GM18505 (cell line): Measurements from ENCODE around the gene ARPC3.
"Not testable (repeated sequence)": the region's sequence is repeated elsewhere in the genome, so short reads cannot be mapped to it uniquely, and the experiment has no call there.

Source experiments
- ATAC-seq: cut with Tn5 transposase; IDR thresholded peaks from one replicate; pipeline ENCODE4 v1.9.1; 2021; ENCODE audit not compliant: unreplicated experiment
- POLR2A ChIP-seq: IDR thresholded peaks from 4 replicates; pipeline ENCODE4 v1.6.1; 2011; ENCODE audit warnings: borderline replicate concordance; ENCODE audit not compliant: insufficient read depth, insufficient read length; ENCODE audit errors: extremely low read depth

ARPC3 gene

DNA sequence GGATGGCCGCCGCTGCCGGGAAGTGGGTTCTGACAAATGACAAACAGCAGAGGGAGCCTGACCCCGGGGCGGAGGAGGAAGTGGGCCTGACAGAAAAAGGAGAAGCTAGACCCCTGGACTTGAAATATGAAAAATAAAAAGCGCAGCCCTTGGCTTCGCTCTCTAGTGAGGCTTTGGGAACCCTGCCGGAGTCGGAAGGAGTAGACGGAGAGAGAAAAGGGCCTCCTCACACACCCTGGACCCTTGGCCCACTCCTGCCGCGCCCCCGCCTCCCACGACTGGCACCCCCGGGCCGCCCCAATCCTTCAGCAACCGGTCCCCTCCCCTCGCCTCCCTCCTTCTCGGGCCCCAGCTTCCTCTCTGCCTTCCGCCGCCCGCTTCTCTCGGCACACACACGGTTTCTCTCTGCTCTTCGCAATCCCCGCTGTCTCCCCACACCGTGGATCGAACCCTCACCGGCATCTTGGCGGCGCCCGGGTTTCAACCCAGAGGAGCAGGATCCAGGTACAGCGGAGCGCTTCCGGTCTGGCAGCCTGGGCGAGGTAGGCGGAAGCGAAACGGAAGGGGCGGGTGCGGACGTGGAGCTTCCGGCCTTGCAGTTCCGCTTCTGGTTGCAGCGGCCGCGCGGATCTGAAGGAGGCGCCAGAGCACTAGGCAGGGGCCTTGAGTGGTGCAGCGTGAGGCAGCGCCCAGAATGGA lies at the start of gene ARPC3:
Gene ARPC3, minus strand, starts transcription at position 539 of the 699 bp plus-strand sequence. Its CDS starts 77 bp downstream, at position 462.
- peak; percentile 95 for ATAC-seq
- TF ChIP-seq POLR2A = peak; percentile 88

DNA sequence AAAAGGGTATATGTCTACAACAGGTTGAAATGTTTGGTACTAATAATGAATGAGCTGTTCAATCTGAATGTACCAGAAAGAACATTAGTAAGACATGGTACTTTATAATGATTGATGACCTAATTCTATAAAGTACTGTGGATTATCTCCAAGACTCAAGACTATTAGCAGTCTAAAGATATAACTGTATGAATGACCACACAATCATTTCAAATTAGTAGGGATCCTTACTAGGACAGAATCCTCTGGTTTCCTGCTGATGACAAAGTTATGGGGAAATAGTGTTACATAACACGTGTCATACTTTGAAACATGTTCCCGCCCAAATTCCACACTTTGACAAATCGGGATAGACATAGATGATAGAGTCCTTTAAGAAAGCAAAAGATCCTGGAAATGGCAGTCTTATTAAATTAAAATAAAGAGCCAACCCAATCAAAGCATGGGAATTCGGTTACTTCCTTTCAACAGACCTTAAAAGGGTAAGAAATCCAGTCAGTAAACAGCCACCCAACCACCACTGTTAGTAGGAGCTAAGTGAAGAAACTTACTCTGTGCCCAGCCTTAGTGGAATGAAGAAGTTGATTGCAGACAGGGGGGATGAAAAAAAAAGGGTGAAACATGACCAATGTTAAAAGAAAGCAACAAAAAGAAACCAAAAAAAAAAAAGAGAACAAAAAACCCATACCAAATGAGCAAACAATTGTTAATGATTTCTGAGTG lies 49.0 kb upstream of the ARPC3 start:
- no peak for TF ChIP-seq POLR2A
- ATAC-seq = no peak

DNA sequence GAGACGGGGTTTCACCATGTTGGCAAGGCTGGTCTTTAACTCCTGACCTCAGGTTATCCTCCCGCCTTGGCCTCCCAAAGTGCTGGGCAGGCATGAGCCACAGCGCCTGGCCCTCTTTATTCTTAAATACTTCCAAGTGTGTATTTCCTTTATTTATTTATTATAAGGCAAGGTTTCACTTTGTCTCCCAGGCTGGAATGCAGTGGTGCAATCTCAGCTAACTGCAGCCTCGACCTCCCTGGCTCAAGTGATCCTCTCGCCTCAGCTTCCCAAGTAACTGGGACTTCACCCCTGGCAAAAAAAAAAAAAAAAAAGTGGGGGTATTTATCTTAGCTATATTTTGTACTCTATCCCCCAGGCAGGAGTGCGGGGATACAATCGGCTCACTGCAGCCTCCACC lies 25.3 kb upstream of the ARPC3 start:
- no peak for ATAC-seq
- no peak for TF ChIP-seq POLR2A

DNA sequence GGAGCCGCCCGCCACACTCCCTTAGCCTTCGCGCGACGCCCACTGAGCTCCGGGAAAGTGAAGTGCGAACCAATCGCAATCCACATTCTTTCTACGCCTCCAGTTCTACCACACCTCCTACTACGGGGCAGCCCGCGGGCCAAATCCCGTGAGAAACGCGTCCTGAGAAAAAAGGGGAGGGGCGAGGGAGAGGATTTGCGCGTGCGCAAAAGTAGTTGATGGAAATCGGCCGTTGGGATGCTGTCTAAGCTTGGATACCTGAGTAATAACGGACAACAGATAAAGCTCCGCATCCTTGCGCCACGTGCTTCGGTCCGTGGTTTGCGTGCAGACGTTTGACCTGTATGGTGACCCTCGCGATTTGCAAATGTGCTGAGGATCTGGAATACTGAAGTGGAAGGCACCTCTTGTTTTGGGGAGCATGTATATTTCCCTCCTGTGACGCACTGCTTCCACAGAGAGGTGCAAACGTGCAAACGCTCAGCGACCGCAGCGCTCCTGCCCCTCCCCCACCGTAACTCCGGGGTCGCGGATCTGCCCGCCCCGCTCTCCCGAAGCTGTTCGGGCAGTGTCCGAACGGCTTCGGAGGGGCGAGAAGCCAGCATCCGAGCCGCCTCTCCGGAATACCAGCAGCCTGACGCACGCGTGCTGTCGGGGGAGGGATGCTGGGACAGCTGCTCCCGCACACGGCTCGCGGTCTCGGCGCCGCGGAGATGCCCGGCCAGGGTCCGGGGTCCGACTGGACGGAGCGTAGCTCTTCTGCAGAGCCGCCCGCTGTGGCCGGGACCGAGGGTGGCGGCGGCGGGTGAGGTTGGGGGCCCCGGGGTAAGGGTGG lies 18.3 kb upstream of the ARPC3 start, which contains the start of the genes FAM216A and GPN3:
Gene FAM216A, plus strand, starts transcription at position 632 of the 835 bp plus-strand sequence. Its CDS starts 31 bp downstream, at position 663.
Gene GPN3, minus strand, starts transcription at position 44 of the 835 bp plus-strand sequence. CDS start 54 bp downstream, outside the sequence.
- peak; percentile 61 for ATAC-seq
- peak; percentile 85 for TF ChIP-seq POLR2A

DNA sequence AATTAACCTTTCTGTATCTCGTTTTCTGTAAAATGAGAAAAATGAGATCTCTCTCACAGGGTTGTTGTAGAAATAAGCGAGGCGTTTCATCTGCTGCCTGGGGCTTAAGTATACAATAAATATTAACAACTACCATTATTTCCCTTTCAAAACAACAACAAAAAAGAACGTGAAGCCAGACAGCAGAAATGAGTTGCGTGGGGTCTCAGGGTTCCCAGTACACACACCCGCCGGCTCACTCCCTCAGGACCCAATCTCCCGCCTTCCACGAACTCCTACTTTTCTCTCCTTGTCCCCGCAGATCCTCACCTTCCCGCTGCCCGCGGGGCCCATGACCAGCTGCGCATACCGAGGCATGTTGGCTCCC lies 17.7 kb upstream of the ARPC3 start:
- no peak for ATAC-seq

DNA sequence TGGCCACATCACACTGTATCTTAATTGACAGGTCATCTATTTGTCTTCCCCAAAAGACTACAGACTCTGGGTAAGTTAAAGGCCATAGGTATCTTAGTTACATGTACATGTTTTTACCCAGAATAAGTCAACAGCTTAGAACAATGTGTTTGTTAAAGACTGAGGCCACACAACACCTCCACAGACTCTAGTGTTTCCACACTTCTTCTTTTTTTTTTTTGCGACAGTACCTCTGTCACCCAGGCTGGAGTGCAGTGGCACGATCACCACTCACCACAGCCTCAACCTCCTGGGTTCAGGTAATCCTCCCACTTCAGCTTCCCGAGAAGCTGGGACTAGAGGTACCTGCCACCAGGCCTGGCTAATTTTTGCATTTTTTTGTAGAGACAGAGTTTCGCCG lies 16.7 kb upstream of the ARPC3 start:
- no peak for ATAC-seq

More for the DNA sequence above, 17.7 kb upstream of the ARPC3 start:
- no peak for TF ChIP-seq POLR2A

DNA sequence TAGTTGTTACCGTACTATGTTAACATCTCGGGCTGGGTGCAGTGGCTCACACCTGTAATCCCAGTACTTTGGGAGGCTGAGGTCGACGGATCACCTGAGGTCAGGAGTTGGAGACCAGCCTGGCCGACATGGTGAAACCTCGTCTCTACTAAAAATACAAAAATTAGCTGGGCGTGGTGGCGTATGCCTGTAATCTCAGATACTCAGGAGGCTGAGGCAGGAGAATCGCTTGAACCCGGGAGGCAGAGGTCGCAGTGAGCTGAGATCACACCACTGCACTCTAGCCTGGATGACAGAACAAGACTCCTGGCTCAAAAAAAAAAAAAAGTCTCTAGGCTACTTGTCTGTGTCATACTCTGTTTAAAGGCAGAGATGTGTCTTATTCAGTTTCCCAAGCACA lies 15.6 kb upstream of the ARPC3 start:
- ATAC-seq = not testable (repeated sequence)

More for the DNA sequence above, 16.7 kb upstream of the ARPC3 start:
- TF ChIP-seq POLR2A = no peak

DNA sequence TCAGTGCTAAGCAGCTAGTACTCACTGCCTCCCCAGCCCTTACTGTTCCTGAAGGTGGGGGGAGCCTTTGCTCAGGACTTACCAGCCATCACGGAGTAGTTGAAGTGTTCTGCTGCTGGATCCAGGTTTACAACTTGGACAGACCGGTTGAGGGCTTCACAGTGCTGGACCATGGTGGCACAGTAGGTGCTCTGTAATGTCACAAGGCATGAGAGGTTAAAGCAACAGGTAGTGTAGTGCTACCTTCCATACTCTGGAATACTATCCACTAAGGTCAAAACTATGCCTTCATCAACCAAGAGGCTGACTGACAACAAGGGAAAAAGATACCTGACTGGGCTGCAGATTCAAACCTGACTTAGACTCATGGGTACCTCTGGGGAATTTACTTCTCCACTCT lies 14.9 kb upstream of the ARPC3 start:
- no peak for ATAC-seq

DNA sequence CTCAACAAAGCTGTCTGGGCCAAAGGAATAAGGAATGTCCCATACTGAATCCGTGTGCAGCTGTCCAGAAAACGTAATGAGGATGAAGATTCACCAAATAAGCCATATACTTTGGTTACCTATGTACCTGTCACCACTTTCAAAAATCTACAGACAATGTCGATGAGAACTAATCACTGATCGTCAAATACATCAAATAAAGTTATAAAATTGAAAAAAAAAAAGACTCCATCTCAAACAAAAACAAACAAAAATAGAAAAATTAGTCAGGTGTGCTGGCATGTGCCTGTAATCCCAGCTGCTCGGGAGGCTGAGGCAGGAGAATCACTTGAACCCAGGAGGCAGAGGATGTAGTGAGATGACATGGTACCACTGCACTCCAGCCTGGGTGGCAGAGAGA lies 11.1 kb upstream of the ARPC3 start:
- not testable (repeated sequence) for ATAC-seq

More for the DNA sequence above, 14.9 kb upstream of the ARPC3 start:
- TF ChIP-seq POLR2A = no peak

DNA sequence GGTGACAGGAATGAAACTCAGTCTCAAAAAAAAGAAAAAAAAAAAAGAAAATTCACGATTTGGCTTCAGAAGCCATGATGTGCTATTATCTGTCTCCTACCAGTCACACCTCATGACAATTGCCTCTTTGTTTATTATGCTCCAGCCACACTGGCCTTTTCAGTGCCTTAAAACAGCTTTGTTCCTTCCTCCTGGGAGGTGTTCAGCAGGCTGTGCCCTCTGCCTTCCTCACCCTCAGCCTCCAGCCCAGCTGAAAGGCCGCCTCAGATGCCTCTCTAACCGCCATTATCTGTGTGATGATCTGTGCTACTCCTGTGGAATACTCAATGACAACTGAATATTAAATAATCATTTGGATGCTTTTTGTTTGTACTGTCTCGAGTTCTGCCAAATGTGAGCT lies 8.6 kb upstream of the ARPC3 start:
- no peak for TF ChIP-seq POLR2A
- ATAC-seq = no peak

DNA sequence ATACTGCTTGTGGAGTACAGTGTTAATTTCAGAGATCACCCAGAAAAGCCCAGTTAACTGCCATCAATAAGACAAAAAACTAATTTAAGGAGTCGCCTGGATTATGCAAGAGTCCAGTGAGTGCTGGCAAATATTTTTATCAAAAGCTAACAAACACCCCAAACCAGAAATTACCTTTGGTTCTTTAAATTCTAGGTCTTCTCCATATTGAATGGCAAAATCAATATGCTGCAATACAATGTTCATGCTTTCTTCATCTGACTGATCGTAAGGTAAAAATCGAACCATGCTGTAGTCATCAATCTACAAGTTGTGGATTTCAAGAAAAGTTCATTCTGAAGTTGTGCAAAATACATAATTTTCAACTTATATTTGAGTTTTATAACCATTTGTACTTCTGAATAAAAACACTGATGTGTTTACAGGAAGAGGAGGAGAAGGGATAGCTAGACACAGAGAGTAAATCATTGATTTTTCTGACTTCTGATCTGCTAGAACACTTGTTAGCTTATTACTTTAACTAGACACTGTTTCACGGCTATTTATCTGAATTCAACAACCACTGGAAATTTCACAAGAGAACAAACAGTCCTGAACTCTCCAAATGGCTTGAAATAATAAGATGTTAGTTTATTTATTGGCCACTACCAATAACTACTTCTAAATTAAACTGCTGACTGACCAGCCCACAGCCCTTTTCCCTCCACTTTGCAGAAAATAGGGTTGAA lies 3.6 kb upstream of the ARPC3 start:
- ATAC-seq = no peak
- no peak for TF ChIP-seq POLR2A

DNA sequence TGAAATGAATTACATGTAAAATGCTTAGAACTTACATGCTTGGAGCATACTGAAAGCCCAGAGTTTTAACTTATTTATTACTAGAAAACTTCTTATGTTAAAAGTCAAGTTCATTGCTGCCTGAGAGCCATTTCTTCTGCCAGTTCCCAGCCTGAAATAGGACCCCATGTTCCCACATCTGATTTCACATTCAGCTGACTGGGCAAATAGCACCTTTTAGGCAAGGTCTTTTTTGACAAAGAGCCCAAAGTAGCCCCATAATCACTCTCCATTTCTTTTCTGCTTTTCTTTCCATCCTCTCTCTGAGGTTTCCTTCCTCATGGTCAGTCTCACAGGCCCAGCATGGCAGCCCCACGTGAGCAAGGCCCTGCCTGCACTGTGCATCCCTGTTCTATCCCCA lies 1.1 kb upstream of the ARPC3 start:
- no peak for ATAC-seq

DNA sequence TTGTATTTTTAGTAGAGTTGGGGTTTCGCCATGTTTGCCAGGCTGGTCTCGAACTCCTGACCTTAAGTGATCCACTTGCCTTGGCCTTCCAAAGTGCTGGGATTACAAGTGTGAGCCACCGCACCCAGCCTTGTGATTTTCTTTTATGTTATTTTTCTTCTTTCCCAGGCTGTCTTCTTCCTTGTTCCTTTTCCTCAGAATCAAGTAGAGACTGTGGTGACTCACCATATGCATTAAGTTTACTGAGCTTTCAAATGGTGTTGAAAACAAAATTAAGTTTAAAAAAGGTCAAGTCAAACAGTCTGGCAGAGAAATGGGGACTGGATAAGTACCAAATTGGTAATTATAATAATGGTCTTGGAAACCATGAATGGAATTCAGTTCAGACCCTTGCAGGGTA lies 5.7 kb downstream of the ARPC3 start:
- ATAC-seq = no peak
- no peak for TF ChIP-seq POLR2A

More for the DNA sequence above, 1.1 kb upstream of the ARPC3 start:
- TF ChIP-seq POLR2A = no peak
